NCI-H748 treated with DMSO at 0.1 percent for 48 hours (cell line): ENCODE data around the gene ARMC9.
"Not testable (repeated sequence)": the region's sequence is repeated elsewhere in the genome, so short reads cannot be mapped to it uniquely, and the experiment has no call there.

ENCODE experiments used
- DNase-seq: peaks from one replicate; lab custom pipeline; 2025; lab: John Stamatoyannopoulos, UW

ARMC9 gene

DNA sequence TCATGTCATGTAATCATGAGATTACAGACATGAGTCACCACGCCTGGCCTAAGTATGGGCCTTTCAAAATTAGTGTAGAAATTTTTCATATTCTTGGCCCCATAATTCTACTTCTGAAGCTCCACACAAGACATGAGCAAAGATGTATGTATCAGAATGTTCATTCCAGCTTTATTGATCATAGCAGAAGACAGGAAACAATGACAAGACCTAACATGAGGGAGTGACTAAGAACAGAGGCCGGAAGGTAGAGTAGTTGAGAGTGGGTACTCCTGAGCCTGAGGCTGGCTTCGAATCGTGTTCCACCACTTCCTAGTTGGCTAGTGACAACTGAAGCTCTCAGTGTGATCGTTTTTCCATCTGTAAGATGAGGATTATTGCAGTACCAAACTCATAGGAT is 89.3 kb downstream of the ARMC9 start:
- DNase-seq, result no peak

DNA sequence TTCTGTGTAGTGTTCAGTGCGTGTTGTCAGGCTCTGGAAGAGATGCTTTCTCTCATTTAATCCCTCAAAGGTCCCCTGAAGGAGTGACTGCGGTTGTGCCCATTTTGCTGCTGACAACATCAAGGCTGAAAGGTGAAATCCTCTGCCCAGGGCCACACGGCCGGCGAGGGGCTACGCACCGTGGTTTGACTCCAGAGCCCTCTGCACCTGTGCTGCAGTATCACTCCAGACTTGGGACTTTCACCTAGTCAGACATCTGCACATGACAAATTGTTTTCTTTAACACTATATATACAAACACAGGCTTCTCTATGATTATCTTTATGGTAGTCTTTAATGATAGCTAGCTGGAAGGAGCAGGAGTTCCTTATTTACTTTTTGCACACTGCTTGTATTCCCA is 90.2 kb downstream of the ARMC9 start:
- DNase-seq, result no peak

DNA sequence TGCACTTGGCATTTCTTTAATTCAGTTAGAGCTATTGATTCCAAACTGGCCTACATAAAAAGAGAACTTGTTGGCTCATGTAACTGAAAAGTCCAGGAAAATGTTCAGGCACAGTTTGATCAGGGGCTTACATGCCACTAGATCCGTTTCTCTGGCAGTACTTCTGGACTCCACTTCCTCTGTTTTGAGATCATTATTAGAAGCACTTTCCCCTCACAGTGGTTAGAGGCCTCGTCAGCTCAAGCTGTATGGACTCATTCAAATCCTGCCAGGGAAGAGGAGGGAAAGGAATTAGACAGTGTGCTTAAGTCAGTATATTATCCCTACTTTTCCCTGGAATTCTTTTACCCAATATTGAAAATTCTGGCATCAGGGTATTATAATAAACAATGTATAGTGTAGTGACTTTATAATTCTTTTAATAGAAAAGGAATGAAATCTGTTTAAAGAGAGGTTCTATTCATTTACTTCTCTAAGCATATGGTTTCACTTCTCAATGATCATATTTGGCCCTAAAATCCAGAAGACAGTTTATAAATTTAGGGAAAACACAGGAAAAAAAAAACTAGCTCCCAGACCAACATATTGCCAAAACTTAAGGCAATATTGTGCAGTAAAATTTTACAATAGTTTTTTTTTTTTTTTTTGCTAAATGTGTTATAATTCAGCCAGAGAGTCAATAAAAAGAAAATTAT is 92.0 kb downstream of the ARMC9 start:
- DNase-seq, result no peak

- no peak for DNase-seq
These were observed 94.2 kb downstream of the ARMC9 start for GRCh38 chr2:231292472-231293134.

DNA sequence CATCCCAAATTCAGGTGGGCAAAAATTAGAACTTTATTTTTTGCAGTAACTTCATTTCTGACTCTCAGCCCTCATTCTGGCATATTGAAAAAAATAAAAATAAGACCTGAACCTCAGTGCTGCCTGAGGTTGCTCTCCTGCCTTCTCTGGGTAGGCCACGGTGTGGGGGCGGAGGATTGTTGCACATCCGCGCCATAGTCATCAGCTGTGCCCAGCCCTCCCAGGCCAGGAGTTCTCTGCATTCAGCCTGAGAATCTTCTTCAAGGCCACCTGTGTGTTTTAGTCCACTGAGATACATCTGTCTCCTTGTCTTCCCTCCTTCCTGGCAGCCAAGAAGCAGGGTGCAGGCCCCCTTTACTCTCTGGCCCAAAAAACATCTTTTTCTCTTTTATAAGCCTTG is 94.7 kb downstream of the ARMC9 start:
- DNase-seq, result no peak

DNA sequence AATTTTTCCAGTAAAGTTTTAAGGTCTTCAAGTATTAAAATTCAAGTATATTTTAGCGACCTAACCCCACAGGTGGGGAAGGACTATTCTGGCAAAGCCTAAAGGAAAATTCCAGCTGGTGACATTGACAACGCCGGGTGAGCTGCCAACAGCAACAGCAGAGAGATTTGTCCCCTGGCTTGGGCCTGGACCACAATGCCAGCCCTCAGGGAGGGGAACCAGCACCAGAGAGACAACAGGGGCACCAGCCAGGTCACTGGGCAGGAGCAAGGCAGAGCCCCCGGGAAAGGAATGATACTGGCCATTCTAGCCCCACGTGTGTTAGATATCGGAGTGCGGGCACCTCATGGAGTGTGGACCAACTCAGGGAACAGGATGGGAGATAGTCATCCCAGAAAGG is 95.7 kb downstream of the ARMC9 start:
- DNase-seq, result no peak

GRCh38 chr2:231294571-231295362 is 96.3 kb downstream of the ARMC9 start:
- DNase-seq, result no peak

GRCh38 chr2:231295363-231295655 is 96.9 kb downstream of the ARMC9 start:
- no peak for DNase-seq

- DNase-seq, result no peak
These were observed 98.1 kb downstream of the ARMC9 start for GRCh38 chr2:231296401-231296974.

GRCh38 chr2:231297108-231297908 is 98.9 kb downstream of the ARMC9 start:
- no peak for DNase-seq

DNA sequence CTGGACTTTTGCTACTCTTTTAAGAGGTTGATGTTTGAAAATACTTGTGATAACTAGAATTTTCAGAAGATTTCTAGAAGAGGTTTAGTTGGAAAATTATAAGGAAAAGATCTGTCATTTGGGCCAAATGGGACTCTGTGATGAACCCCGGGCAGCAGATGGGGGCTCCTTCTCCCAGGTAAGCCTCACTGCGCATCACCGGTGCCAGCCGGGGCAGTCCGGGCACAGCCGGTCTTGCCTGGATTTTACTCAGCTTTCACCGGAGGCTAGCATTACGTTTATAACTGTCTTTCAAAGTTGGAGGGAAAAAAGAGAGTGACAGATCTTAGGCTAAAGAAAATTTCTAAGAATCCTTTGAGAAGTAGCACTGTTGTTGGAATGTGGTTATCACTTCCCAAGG is 99.7 kb downstream of the ARMC9 start:
- no peak for DNase-seq

- no peak for DNase-seq
These were observed 100.8 kb downstream of the ARMC9 start for GRCh38 chr2:231299267-231299666.

- no peak for DNase-seq
These were observed 101.7 kb downstream of the ARMC9 start for GRCh38 chr2:231300020-231300721.

DNA sequence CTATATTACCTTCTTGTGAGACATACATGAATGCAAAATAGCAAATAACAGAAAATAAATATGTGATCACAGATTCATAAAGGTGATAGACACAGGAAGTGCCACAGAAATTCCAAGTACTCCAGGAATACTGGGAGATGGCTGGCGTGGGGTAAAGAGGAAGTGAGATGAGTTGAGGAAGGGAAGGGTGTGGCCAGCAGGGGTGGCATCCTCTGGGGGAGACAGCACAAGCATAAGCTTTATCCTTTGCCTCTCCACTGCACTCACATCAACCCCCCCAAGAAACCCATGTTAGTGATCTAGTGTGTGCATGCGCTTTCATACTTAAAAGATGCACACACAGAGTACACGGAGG is 102.3 kb downstream of the ARMC9 start:
- DNase-seq, result no peak

DNA sequence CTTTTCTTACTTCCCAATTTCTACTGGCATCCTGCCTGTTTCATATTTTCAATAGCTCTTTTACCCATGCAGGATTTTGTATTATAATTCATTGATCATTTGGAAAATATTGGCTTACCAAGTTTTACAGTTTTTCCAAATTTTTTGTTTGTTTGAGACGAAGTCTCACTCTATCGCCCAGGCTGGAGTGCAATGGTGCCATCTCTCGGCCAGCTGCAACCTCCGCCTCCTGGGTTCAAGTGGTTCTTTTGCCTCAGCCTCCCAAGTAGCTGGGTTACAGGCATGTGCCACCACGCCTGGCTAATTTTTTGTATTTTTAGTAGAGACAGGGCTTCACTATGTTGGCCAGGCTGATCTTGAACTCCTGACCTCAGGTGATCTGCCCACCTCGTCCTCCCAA is 105.8 kb downstream of the ARMC9 start:
- not testable (repeated sequence) for DNase-seq

DNA sequence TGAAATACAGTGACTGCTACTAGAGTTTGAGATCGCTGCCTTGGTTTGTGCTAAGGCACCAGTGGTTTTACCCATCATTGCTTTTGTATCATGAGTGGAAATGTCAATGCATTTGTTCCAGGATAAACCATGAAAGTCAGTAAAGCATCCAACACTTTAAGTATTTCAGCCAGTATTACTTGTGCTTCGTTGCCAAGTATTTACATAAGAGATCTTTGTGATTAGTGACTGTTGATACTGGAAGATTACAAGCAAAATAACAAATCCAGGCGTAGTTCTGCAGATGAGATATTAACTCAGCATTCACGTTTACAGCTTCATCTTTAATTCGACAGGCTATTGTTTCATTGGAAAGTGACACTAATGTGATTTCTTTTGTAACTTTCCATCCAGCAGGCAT is 106.8 kb downstream of the ARMC9 start:
- no peak for DNase-seq

- DNase-seq, result no peak
These were observed 108.5 kb downstream of the ARMC9 start for GRCh38 chr2:231306791-231307393.

DNA sequence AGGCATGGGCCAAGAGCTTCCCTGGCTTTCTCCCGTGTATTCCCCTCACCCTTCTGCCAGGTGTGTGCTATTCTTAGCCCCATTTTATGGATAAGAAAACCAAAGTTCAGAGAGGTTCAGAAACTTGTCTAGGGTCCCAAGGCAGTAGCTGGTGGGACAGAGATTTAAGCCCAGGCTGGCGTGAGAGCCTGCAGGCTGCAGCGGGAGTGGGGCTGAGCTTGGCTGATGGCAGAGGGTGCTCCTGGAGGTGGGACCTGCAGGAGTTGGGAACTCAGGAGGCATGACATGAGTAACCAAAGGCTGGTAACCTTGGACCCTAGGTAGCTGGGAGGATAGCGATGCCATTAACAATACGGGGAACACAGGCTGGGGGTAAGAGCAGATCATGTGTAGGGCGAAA is 109.8 kb downstream of the ARMC9 start:
- no peak for DNase-seq

GRCh38 chr2:231308631-231309428 is 110.4 kb downstream of the ARMC9 start:
- DNase-seq, result no peak

GRCh38 chr2:231312066-231312465 is 113.6 kb downstream of the ARMC9 start:
- DNase-seq, result no peak
